GM19452 (cell line): ENCODE measurements around the gene ECE2.
"Not testable (repeated sequence)": the region's sequence is repeated elsewhere in the genome, so short reads cannot be mapped to it uniquely, and the experiment has no call there.

Source experiments
- ATAC-seq: cut with Tn5 transposase; IDR thresholded peaks from one replicate; pipeline ENCODE4 v1.9.1; 2021; ENCODE audit not compliant: unreplicated experiment

ECE2 gene

GRCh38 chr3:184335291-184335660 is 59.5 kb downstream of the ECE2 start:
- ATAC-seq, result no peak

- peak; percentile 80 for ATAC-seq
Observed at GRCh38 chr3:184335661-184336546, 60.1 kb downstream of the ECE2 start.

- no peak for ATAC-seq
Observed at GRCh38 chr3:184336547-184337398, 61.0 kb downstream of the ECE2 start.

DNA sequence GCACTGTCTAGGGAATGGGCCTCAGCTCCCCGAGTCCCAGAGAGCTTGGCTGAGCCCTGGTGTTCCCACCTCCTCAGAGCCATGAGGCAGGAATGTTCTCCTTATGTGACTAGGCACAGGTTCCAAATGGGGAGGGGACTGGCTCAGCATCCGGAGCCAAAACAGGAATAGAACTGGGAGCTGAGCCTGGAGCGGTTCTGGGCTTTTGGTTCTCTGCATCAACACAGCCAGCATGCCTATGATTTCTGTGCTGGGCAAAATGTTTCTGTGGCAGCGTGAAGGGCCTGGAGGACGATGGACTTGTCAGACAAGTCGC is 61.5 kb downstream of the ECE2 start, which contains the start of gene FAM131A:
FAM131A (plus strand) TSS at position 202 of the 316 bp plus-strand sequence; CDS start at position 233, 31 bp downstream.
- no peak for ATAC-seq

DNA sequence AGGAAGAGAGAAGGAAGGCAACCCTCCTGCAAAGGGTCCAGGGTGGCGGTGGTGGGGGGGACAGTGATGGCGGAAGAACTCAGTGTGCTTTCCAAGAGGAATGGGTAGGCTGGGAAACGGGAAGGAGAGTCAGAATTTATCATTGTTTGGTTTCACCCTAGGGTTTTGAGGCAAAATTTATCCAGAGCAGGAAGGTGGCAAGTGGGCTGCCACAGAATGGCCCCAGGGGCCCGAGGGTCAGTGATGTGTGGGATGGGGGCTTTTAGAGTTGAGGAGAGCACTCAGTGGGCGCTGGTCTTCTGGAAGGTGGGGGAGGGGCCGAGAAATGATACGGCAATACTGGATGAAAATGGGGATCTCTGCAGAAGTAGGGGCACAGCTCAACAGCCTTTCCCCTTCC is 62.2 kb downstream of the ECE2 start:
- ATAC-seq, result no peak

- ATAC-seq, result no peak
Observed at GRCh38 chr3:184338511-184338945, 62.7 kb downstream of the ECE2 start.

DNA sequence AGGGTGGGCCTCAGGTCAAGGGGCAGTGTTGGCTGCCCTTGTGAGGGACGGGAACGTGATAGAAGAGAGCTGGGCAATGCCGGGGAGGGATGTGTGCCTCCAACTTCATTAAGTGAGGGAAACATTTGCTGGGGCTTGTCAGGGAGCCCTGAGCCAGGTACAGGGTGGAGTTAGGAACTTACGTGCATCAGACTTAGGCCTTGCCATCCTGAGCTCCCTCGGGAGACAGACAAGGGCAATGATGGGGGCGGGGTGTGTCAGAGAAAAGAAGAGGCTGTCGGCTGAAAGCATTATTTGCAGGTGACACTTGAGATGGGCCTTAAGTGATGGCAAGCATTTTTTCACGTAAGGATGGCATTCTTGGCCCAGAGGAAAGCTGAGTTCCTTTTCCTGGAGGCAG is 63.2 kb downstream of the ECE2 start:
- ATAC-seq, result no peak

- ATAC-seq, result not testable (repeated sequence)
Observed at GRCh38 chr3:184339451-184340135, 63.8 kb downstream of the ECE2 start.

DNA sequence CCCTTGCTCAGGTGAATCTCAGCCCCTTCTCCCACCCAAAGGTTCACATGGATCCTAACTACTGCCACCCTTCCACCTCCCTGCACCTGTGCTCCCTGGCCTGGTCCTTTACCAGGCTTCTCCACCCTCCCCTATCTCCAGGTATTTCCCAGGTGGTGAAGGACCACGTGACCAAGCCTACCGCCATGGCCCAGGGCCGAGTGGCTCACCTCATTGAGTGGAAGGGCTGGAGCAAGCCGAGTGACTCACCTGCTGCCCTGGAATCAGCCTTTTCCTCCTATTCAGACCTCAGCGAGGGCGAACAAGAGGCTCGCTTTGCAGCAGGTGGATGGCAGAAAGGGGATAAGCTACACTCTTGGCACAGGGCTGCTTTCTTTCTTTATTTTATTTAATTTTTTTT is 66.1 kb downstream of the ECE2 start:
- no peak for ATAC-seq
